Spleen (tissue), 11 donors: ENCODE measurements around the gene LDLRAD4. TPM values are rescaled to one million over a fixed set of nuclear protein-coding genes. Genes with fewer than 3 reads are reported as not detected.

Experiments used
- DNase-seq: peaks from one replicate; pipeline ENCODE4 v3.0.0-alpha.2; 2020
- H3K27ac ChIP-seq, 8 donors: fragments of 200-600 bp; sonication (generic) in 7 of 8; 1 replicate in 4 of 8; 2 replicates in 4 of 8; pipeline versions ENCODE4 v1.5.0 to v1.8.0; 2016 to 2021; ENCODE audit warnings: inconsistent platforms in 4 of 8, mild to moderate bottlenecking in 4 of 8, moderate library complexity in 1 of 8
- H3K27me3 ChIP-seq, 7 donors: fragments of 200-600 bp; sonication (generic) in 6 of 7; replicated peaks in 1 of 7; 1 replicate in 4 of 7; 2 replicates in 3 of 7; pipeline versions ENCODE4 v1.5.0 to v1.8.0; 2016 to 2021; ENCODE audit warnings: inconsistent platforms in 3 of 7, mild to moderate bottlenecking in 1 of 7
- H3K36me3 ChIP-seq, 6 donors: fragments of 200-600 bp; sonication (generic) in 5 of 6; 1 replicate in 4 of 6; 2 replicates in 2 of 6; pipeline versions ENCODE4 v1.5.0 to v1.8.0; 2016 to 2021; ENCODE audit warnings: inconsistent platforms in 2 of 6
- H3K4me1 ChIP-seq, 6 donors: fragments of 200-600 bp; sonication (generic) in 5 of 6; 1 replicate in 3 of 6; 2 replicates in 3 of 6; pipeline versions ENCODE4 v1.5.0 to v1.8.0; 2016 to 2021; ENCODE audit warnings: inconsistent platforms in 3 of 6
- H3K4me3 ChIP-seq, 8 donors: fragments of 200-600 bp; sonication (generic) in 7 of 8; 1 replicate in 4 of 8; 2 replicates in 4 of 8; pipeline versions ENCODE4 v1.5.0 to v1.8.0; 2016 to 2021; ENCODE audit warnings: inconsistent platforms in 4 of 8, mild to moderate bottlenecking in 4 of 8, moderate library complexity in 2 of 8
- H3K9me3 ChIP-seq, 8 donors: fragments of 200-600 bp; sonication (generic) in 7 of 8; 1 replicate in 4 of 8; 2 replicates in 4 of 8; pipeline versions ENCODE4 v1.5.0 to v1.8.0; 2016 to 2021; ENCODE audit warnings: inconsistent platforms in 4 of 8
- CTCF ChIP-seq, 11 experiments: fragments of 200-600 bp in 7 of 11; fragments of 450-650 bp in 4 of 11; sonication (generic) in 4 of 11; IDR thresholded peaks in 8 of 11; conservative IDR thresholded peaks in 3 of 11; 1 replicate in 7 of 11; 2 replicates in 4 of 11; pipeline versions ENCODE4 v1.4.0 to v1.8.0; 2016 to 2021; ENCODE audit warnings: antibody characterized with exemption in 11 of 11, inconsistent platforms in 4 of 11, mild to moderate bottlenecking in 1 of 11
- POLR2A ChIP-seq, 3 donors: fragments of 450-650 bp; IDR thresholded peaks; one replicate each; pipeline ENCODE4 v1.5.1; 2017; ENCODE audit warnings: antibody characterized with exemption in 3 of 3, mild to moderate bottlenecking in 1 of 3
- POLR2AphosphoS5 ChIP-seq, 3 donors: sonication (generic); formaldehyde crosslinking; IDR thresholded peaks; one replicate each; pipeline ENCODE4 v1.5.1; 2017; ENCODE audit warnings: antibody characterized with exemption in 3 of 3
- WGBS, 5 donors: extraction: QIAGEN DNeasy Blood & Tissue Kit in 3 of 5; methylation state at CpG; one replicate each; pipeline versions ENCODE4 v1.1.5 to v1.1.7; 2013 to 2018; 5-methylcytosine and 5-hydroxymethylcytosine counted together
- intact Hi-C: fragments of 100-400 bp; cut with DNase I; formaldehyde crosslinking; loops from one replicate; pipeline ENCODE4 v1.15.0; 2023; ENCODE audit warnings: low total_unique reads
- polyA plus RNA-seq, 3 donors: library from polyadenylated mRNA; stranded (reverse); fragments of 200-250 nt; gene quantifications; one replicate each; pipeline ENCODE4 v1.2.1, GENCODE V29; 2013
- total RNA-seq, 7 donors: library from RNA; depleted of rRNA in 3 of 7; stranded (reverse); fragments of >200 nt in 3 of 7; fragmentation: NEBNext Ultra II Directional in 4 of 7; extraction: Animal tissue kit (Norgen Biotek cat#: 25700) in 4 of 7; gene quantifications; one replicate each; pipeline versions ENCODE4 v1.1.0 to v1.2.1, GENCODE V29; 2016 to 2021
- donor health status: healthy with polysubstance abuse.
- donor health status: DM: no; HTN: no; CAD: no; lungs with moderate emphysema.
- donor health status: DM: no; HTN: no; CAD: no.
- donor health status: Bipolar disorder and iron deficiency.
- donor health status: healthy.
- donor health status: DM: no; HTN: no; CAD: no.
- donor health status: DM: yes; HTN: yes; CAD: no.

LDLRAD4 gene
- total and polyA plus RNA-seq, 10 donors = 4.5 to 80.8 (median 46.4) TPM

DNA sequence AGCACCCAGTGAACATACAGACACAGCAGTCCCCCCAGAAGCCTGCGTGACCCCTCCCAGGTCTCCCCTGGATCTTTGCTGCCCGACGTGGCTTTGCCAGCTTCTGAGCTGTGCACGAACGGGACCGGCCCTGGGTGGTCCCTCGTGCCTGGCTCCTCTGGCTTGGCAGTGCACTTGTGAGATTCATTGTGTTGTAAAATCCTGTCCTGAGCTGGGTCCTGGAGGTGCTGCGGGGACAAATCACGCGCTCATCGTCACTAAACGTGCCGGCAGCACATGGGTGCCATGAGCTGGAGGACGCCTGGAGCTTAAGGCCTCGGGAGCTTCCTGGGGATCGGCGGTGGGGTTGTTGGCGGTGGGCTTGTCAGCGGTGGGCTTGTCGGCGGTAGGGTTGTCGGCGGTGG is 402.9 kb downstream of the LDLRAD4 start:
- intact Hi-C loops = loop anchor here (10.0 kb wide), 1 partner anchor 407 kb away; the partner anchor contains the start of gene LDLRAD4

DNA sequence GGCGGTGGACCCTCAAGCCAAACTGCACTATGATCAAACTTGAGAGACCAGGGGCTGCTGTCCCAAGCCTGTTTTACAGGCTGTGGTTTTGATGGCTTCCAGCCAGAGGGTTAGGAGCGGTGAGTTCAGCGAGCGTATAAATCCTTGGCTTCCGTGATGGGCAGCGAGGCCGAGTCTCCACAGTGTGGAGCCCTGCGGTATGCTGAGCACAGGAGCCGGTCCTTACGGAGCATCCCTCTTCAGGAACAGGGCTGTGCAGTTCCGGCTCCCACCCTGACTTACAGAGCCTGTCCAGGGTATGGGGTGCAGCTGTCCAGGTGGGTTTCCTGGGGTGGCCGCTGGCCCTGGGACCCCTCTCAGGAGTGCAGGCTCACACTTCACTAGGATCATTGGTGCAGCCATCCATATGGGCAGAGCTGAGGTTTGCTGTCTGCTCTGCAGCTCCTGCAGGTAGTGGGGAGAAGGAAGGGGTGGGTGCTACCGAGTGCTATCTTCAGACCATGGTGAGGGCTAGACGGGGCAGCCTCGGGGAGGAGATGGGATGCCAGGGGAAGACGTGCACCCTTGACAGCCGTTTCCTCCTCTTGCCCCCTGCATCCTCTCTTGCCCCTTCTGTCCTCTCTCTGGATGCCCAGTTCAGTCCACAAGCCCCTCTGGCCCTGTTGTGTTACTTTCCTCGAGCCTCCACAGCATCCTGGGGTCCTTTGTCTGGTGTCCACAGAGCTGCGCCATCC is 403.5 kb downstream of the LDLRAD4 start:
- Histone ChIP-seq H3K27me3 (no peaks in the 10 kb centered on the region), H3K4me3 (no peak overlapping the region), H3K9me3 (no peaks in the 10 kb centered on the region), H3K36me3 (peaks cover 0 to 38% (median 5%) of the 10 kb centered on the region in 6 donors), H3K27ac (no peak overlapping the region), H3K4me1 (peaks cover 0 to 14% (median 2%) of the 10 kb centered on the region in 6 donors)
- intact Hi-C loops = loop anchor here (10.0 kb wide), 1 partner anchor 407 kb away; the partner anchor contains the start of gene LDLRAD4
- TF ChIP-seq CTCF (IDR thresholded peaks at IDR 0.05 in 8 of 11, conservative IDR thresholded peaks at IDR 0.05 in 3 of 11) (no peak), POLR2AphosphoS5 (IDR thresholded peaks at IDR 0.05) (no peak), POLR2A (IDR thresholded peaks at IDR 0.05) (no peak)
- peak; percentile 67 for DNase-seq
- 87 to 98% (median 96%) methylated on average over 11 to 19 of the region's 19 CpGs for WGBS, 5 donors

More for the DNA sequence above, 402.9 kb downstream of the LDLRAD4 start:
- H3K36me3 ChIP-seq = peaks cover 0 to 38% (median 5%) of the 10 kb centered on the region in 6 donors
- no peak for TF ChIP-seq POLR2AphosphoS5 (IDR thresholded peaks at IDR 0.05)
- TF ChIP-seq POLR2A (IDR thresholded peaks at IDR 0.05) = no peak
- TF ChIP-seq CTCF (IDR thresholded peaks at IDR 0.05 in 8 of 11, conservative IDR thresholded peaks at IDR 0.05 in 3 of 11) = no peak
- H3K4me3 ChIP-seq = no peak overlapping the region
- no peak overlapping the region for H3K27ac ChIP-seq
- H3K27me3 ChIP-seq = no peaks in the 10 kb centered on the region
- peak; percentile 65 for DNase-seq
- peaks cover 0 to 20% (median 7%) of the 10 kb centered on the region in 6 donors for H3K4me1 ChIP-seq
- WGBS, 5 donors = 93 to 98% (median 97%) methylated on average over 14 to 23 of the region's 23 CpGs
- H3K9me3 ChIP-seq = no peaks in the 10 kb centered on the region

GRCh38 chr18:13622751-13623150 is 404.2 kb downstream of the LDLRAD4 start:
- H3K27me3 ChIP-seq = no peaks in the 10 kb centered on the region
- no peak overlapping the region for H3K27ac ChIP-seq
- peaks cover 0 to 43% (median 5%) of the 10 kb centered on the region in 6 donors for H3K36me3 ChIP-seq
- intact Hi-C loops = loop anchor here (10.0 kb wide), 1 partner anchor 408 kb away; the partner anchor contains the start of gene LDLRAD4
- no peak for DNase-seq
- TF ChIP-seq POLR2AphosphoS5 (IDR thresholded peaks at IDR 0.05) (no peak), POLR2A (IDR thresholded peaks at IDR 0.05) (no peak), CTCF (IDR thresholded peaks at IDR 0.05 in 8 of 11, conservative IDR thresholded peaks at IDR 0.05 in 3 of 11) (no peak)
- peaks cover 0 to 14% (median 2%) of the 10 kb centered on the region in 6 donors for H3K4me1 ChIP-seq
- WGBS, 5 donors = 95 to 100% (median 97%) methylated on average over 5 to 8 of the region's 8 CpGs
- no peaks in the 10 kb centered on the region for H3K9me3 ChIP-seq
- no peak overlapping the region for H3K4me3 ChIP-seq

- peaks cover 0 to 19% (median 2%) of the 10 kb centered on the region in 6 donors for H3K4me1 ChIP-seq
- no peak overlapping the region for H3K27ac ChIP-seq
- H3K9me3 ChIP-seq = no peaks in the 10 kb centered on the region
- 58 to 74% (median 68%) methylated on average over 10 of the region's 10 CpGs for WGBS, 5 donors
- H3K27me3 ChIP-seq = no peaks in the 10 kb centered on the region
- TF ChIP-seq CTCF (IDR thresholded peaks at IDR 0.05 in 8 of 11, conservative IDR thresholded peaks at IDR 0.05 in 3 of 11) (no peak), POLR2AphosphoS5 (IDR thresholded peaks at IDR 0.05) (no peak), POLR2A (IDR thresholded peaks at IDR 0.05) (no peak)
- peaks cover 0 to 43% (median 5%) of the 10 kb centered on the region in 6 donors for H3K36me3 ChIP-seq
- H3K4me3 ChIP-seq = no peak overlapping the region
- intact Hi-C loops = loop anchor here (10.0 kb wide), 1 partner anchor 409 kb away; the partner anchor contains the start of gene LDLRAD4
- DNase-seq = no peak
These were observed 404.8 kb downstream of the LDLRAD4 start for GRCh38 chr18:13623348-13623747.
